ENCODE results near the gene SLC48A1. TPM values are rescaled to one million over a fixed set of nuclear protein-coding genes. Genes with fewer than 3 reads are reported as not detected.

Gene SLC48A1
- total RNA-seq, 1 experiment from 2014 or later, result 20.0 TPM

GRCh38 chr12:47825173-47825639 lies 52.2 kb downstream of the SLC48A1 start:
- H3K4me3 ChIP-seq (replicated peaks in 1 of 2; ENCODE audit: low read depth in 1 of 2, low read length in 2 of 2), result no peak overlapping the region
- peak overlapping the region; percentile 8; the same call in 1 of the 2 replicates for H3K27ac ChIP-seq (ENCODE audit: low read depth, low read length)
- RAD21 ChIA-PET (ENCODE audit: low non-redundant PET in 1 of 2, low total read pairs in 2 of 2, uncharacterized antibody in 2 of 2, unreplicated experiment in 2 of 2), result no interaction called here
- no peak overlapping the region for H3K9ac ChIP-seq (ENCODE audit: low read length)
- H4K20me1 ChIP-seq (ENCODE audit: insufficient read depth), result no peaks in the 10 kb centered on the region
- ATAC-seq, result no peak
- no peaks in the 10 kb centered on the region for H3K9me3 ChIP-seq (ENCODE audit: control insufficient read depth in 1 of 2, insufficient read depth in 1 of 2, low read depth in 1 of 2, low read length in 2 of 2)
- H3K9me2 ChIP-seq (ENCODE audit: insufficient read depth), result no peaks in the 10 kb centered on the region
- H3K79me2 ChIP-seq (ENCODE audit: insufficient read depth, low read length), result peaks cover 3% of the 10 kb centered on the region; the same call in 1 of the 2 replicates
- peak overlapping the region; percentile 35 for H3K4me2 ChIP-seq (ENCODE audit: low read length)
- H3K4me1 ChIP-seq (ENCODE audit: control insufficient read depth in 1 of 2, insufficient read depth in 2 of 2, low read length in 2 of 2), result peaks cover 45 to 60% of the 10 kb centered on the region in 2 experiments
- CTCF ChIA-PET, result interaction anchor here (1.4 kb wide), 1 partner anchor 14 kb away, joined by 3 read pairs; no protein-coding TSS in a partner anchor
- DNase-seq (ENCODE audit: low read depth, low spot score), result no peak
- POLR2A ChIA-PET, result no interaction called here
- H3K36me3 ChIP-seq (ENCODE audit: control insufficient read depth in 1 of 2, insufficient read depth in 2 of 2, low read length in 2 of 2), result no peaks in the 10 kb centered on the region
- H2AFZ ChIP-seq (ENCODE audit: low read depth, low read length, poor library complexity, severe bottlenecking), result no peak overlapping the region
- H3K27me3 ChIP-seq (ENCODE audit: insufficient read depth, low read length), result no peaks in the 10 kb centered on the region
- BruUV-seq (replicated peaks), result no TSS peak
- TF ChIP-seq ZFX (IDR thresholded peaks at IDR 0.05), result no peak
- no peak for TF ChIP-seq TCF7L2 (IDR thresholded peaks at IDR 0.05; ENCODE audit: borderline replicate concordance, extremely low read depth, insufficient read depth, insufficient read length)
- TF ChIP-seq ELF1 (IDR thresholded peaks at IDR 0.05; ENCODE audit: borderline replicate concordance, low read depth), result no peak
- no peak for TF ChIP-seq ZNF274 (IDR thresholded peaks at IDR 0.05; ENCODE audit: low read depth, low read length)
- no peak for TF ChIP-seq EZH2phosphoT487 (IDR thresholded peaks at IDR 0.05; ENCODE audit: borderline replicate concordance)
- no peak for TF ChIP-seq ATF3 (IDR thresholded peaks at IDR 0.05)
- TF ChIP-seq MAX (IDR thresholded peaks at IDR 0.05), result no peak
- no peak for TF ChIP-seq CTCF (IDR thresholded peaks at IDR 0.05 in 2 of 3, conservative IDR thresholded peaks at IDR 0.05 in 1 of 3; ENCODE audit: borderline replicate concordance in 1 of 3, insufficient read depth in 1 of 3, low read depth in 2 of 3, low read length in 2 of 3)
- TF ChIP-seq FOSL1 (IDR thresholded peaks at IDR 0.05; ENCODE audit: low read depth), result no peak
- no peak for TF ChIP-seq ZBTB33 (IDR thresholded peaks at IDR 0.05; ENCODE audit: extremely low read depth, insufficient replicate concordance, low read length)
- no peak for TF ChIP-seq CEBPB (IDR thresholded peaks at IDR 0.05; ENCODE audit: low read depth)
- intact Hi-C loops (cut with micrococcal nuclease), result no loop called here
